Effector CD4-positive, alpha-beta T cell (primary cell): ENCODE data around the gene IL4I1.

Experiments
- DNase-seq: peaks from one replicate; pipeline ENCODE4 v3.0.0-alpha.2; 2020

The IL4I1 gene

DNA sequence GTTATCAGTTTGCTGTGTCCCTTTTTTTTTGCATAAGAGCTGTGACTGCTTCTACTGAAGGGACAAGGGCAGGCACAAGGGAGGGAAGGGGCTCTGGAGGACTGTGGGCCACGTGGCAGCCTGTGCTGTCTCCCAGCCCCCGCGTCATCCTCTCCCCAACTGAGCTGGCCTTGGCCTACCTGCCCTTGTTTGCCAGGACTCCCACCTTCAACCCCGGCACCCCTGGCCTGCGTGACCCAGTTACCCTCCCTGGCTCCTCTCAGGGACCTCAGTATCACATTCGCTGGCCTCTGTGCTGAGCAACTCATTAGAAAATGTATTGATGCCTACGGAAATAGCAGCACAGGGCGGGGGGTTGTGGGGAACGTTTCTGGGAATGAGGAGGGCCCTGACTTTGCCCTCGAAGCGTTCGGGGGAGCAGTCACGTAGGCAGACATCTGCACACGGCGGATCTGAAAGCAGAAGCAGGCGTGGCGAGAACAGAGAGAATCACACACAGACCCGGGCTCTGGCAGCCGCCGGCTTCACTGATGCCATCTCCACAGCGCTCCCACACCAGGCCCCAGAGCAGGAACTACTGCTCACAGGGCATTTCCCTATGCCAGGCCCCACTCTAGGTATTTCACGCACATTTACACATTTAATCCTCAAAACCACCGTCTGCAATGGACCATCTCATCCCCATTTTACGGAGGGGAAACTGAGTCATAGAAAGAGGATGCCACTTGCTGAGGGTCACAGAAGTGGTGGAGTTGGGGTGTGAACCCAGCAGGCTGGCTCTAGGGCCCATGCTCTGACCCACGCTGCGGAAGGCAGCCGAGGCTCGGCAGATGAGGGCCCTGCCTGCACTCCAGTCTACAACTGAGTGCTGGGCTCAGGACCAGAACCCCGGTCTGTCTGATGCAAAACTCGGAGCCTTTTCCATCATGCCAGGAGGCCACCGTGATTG, 26.6 kb upstream of the IL4I1 start:
- DNase-seq: no peak

GRCh38 chr19:49921871-49922795, 25.4 kb upstream of the IL4I1 start:
- no peak for DNase-seq

DNA sequence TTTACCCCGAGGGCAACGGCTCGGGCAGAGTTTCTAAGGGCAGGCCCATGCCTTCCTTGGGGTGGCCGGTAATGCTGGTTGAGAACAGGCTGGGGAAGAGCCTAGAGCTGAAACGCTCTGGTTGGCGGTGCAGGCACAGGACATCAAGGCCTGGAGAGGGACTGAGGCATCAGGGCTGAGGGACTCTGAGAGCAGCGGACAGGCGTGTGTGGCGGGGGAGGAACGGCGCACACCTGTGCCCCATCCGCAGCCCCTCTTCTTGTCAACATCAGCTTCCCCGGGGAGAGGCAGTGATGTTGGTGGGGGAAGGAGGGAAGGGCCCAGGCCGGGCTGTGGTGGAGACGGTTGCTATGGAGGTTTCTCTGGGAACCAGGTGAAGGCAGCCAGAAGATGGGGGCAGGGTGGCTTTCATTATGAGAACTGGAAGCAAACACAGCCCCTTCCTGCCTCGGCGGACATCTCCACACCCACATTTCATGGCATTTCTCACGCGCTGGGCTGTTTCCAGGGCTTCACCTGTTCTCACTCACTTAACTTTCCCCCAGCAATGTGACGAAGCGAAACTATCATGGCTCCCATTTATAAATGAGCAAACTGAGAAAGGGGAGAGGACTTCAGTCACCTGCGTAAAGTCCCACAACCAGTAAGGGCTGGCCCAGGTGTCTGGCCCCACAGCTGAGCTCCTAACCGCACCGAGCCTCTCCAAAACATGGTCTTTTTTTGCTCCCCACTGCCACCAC, 24.1 kb upstream of the IL4I1 start:
- no peak for DNase-seq

DNA sequence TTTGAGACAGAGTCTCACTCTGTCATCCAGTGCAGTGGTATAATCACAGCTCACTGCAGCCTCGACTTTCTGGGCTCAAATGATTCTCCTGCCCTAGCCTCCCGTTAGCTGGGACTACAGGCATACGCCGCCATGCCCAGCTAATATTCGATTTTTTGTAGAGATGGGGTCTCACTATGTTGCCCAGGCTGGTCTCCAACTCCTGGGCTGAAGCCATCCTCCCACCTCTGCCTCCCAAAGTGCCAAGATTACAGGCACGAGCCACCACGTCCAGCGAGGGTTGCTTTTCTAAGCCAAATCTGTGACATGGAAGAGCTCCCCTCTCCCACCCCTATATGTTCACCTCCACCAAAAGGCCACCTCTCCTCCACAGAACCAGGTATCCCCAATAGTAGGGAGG, 21.4 kb upstream of the IL4I1 start:
- no peak for DNase-seq

DNA sequence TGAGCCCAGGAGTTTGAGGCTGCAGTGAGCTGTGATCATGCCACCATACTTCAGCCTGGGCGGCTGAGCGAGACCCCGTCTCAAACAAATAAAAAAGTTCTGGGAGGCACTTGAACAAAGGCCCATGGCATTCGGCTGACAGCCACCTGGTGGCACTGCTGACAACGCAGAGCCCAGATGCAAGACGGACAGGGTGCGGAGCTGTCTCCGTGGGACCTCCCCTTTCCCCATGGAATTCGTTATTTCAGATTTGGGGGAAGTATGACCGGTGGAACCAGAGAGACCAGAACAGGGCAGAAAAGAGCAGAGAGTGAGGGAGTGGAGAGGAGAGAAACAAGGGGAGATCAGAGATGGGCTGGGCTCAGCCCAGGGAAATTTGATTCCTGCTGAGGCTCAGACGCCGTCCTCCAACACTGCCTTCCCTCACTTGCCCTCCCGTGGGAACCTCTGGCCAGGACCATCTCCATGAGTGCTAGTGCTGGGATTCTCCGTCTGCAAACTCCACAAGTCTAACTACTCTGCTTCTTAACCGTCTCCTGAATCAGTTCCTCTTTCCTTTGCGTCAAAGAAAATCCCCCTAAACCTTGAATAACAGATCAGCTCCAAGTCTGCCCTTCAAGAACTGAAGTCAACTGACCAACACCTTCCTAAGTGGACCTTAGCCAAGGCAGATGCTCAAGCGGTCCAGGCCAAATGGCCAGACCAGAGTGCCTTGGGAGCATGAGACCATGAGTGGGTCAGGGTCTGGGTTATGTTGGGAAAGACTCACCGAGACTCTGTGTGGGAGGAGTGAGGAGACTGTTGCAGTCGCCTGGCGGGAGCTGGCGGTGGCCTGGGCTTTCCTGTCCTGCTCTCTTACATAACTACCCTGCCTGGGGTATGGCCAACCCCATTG, 20.4 kb upstream of the IL4I1 start:
- no peak for DNase-seq

DNA sequence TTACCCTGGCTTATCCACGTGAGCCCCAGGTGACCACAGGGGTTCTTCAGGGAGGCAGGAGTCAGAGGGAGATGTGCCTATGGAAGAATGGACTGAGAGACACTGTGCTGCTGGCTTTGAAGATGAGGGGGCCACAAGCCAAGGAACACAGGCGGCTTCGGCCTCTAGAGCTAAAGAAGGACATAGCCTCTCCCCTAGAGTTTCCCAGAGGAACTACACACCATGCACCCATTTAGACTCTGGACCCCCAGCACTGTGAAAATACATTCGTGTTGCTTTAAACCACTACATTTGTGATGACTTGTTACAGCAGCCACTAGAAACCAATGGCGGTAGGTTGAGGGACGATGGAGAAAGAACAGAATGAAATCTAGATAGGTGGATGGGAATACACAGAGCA, 18.6 kb upstream of the IL4I1 start:
- no peak for DNase-seq

GRCh38 chr19:49913720-49914119, 17.0 kb upstream of the IL4I1 start:
- no peak for DNase-seq

DNA sequence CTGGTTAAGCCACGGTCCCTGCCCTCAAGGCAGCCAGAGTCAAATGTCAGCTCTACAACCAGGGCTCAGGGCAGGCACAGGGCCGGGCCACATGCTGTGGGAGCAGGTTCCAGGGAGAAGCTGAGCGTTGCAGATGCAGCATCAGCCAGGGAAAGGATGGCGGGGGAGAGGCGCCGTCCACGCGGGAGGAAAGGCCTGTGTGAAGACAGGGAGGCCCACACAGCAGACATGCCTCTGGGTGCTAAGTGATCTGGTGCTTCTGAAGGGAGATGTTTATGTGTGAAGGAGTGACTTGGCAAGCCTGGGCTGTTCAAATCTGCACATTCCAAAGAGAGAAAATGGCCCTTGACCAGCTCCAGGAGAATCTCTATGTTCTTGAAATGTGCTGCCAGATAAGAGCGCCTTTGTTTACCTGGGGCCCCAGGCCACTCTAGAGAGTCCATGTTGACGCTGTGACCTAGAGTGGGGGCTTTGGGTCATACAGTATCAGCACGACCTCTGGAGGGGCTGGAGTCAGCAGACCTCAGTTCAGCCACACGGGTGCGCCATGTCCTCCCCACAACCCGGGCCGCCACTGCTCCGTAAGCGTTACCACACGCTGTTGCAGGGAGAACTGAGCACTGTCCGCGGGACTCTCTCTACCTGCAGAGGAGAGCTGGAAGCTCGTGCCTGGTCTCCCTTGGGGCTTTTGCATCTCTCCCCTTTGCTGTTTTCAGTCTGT, 16.4 kb upstream of the IL4I1 start:
- no peak for DNase-seq

DNA sequence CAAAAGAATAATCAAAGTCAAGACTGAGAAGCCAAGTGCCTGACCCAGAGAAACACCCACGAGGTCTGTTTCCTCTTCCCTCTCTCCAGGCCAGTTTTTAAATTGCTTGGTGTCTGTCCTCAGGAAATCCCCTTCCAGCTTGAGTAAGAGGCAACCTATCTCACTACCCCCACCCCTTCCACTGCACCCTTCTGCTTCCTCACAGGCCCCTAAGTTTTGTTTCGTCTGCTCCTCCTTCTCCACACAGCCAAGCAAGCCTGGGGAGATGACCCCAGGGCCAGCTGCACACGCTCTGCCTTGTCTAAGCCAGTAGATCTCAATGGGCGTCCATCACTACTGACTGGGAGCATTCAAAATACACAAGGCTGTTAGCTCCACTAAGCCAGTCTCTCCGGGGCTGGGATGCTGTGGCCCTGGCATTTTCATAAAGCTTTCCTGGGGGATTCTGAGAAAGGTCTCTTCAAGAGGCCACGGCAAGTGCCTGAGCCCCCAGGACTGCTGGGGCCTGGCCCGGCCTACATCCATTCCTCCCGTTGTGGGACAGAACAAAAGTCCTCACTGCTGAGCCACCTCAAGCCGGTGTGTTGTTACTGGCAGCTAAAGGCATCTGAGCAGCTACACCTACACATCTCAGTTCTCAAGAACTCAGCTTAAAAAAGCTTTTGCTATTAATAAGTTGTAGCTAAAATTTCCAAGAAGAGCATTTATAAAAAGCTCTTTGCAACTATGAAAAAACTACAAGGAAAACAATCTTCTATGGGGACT, 14.9 kb upstream of the IL4I1 start:
- no peak for DNase-seq

DNA sequence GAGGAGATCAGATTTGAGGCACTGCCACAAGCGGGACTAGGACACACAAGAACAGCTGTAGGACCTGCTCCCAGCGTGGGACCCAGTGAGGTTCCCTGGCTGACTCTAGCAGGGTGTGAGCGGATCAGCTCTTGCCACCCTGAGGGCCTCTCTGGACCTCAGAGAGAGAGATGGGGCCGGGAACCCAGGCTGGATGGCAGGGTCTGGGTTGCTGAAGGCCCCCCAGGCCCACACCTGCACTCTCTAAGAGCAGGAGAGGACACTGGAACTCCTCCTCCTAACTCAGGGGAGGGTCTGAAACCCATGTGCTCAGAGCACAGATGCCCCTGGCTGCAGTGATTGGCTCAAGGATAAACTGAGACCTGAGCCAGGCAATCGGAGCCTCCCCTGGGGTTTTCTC, 13.5 kb upstream of the IL4I1 start:
- no peak for DNase-seq

DNA sequence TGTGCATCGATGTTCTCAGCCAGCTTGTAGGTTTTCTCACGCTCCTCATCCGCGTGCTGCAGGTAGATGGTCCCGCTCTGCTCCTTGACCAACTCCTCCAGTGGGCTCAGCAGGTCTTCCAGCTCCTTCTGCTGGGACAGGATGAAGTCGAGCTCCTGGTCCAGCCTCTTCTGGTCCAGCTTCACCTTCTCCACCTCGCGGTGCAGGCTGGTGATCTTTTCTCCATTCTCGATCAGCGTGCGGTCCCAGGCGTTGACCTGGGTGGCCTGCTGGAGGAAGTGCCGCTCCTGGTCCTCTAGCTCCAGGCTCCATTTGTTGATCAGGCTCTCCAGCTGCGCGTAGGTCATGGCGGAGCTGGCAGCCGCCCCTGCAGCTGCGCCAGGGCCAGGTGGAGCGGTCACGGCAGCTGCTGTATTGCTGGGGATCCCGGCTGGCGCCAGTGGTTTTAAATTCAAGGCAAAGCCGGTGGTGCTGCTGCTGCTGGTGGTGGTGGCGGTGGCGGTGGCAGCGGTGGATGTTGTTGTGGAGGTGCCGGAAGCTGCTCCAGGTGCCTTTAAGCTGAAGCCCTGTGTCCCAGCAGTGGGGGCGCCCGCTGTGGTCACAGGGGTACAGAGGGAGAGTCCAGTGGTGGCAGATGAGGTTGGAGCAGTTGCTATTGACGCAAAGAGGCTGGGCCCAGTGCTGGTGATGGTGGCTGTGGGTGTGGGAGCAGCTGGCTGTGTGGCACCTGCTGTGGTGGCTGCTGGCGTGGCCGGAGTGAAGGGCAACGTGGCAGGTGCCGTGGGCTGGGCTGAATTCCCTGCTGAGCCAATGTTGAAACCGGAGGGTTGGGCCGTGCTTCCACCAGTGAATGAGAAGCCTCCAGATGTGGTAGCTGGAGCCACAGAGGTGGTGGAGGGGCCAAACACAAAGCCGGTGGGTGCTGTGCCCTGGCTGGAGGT, 12.1 kb upstream of the IL4I1 start:
- no peak for DNase-seq

GRCh38 chr19:49907745-49908446, 11.2 kb upstream of the IL4I1 start:
- DNase-seq: no peak

DNA sequence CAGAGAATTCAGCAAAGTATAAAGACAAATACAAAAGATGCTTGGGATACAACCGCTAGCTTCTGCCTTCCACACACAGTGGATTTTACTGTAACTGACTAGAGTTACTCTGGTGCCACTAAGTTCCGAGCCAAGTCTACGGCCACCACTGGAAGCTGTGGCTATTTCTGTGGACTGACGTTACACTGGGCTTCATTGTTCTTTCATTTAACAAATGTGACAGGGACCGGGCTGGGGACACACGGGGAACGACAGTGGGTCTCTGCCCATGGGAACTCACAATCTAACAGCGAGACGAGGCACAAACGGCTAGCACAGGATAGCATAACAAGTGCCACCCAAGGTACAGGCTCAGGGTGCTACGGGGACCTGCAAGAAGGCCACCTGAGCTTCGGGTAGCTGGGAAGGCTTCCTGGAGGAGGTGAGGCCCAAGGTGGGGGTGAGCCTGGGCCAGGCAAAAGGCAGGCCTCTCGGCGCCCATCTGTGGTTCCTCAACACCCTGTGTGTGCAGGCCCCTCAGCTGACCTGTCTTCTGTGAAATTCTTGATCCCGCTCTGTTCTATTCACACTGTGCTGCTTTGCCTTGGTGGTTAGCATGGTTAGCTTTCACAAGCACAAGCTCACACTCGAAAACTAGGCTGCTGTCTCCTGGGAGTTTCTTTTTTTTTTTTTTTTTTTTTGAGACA, 10.3 kb upstream of the IL4I1 start:
- DNase-seq: no peak

GRCh38 chr19:49904136-49904535, 7.4 kb upstream of the IL4I1 start:
- no peak for DNase-seq

GRCh38 chr19:49895566-49896297, 955 bp downstream of the IL4I1 start:
- no peak for DNase-seq

DNA sequence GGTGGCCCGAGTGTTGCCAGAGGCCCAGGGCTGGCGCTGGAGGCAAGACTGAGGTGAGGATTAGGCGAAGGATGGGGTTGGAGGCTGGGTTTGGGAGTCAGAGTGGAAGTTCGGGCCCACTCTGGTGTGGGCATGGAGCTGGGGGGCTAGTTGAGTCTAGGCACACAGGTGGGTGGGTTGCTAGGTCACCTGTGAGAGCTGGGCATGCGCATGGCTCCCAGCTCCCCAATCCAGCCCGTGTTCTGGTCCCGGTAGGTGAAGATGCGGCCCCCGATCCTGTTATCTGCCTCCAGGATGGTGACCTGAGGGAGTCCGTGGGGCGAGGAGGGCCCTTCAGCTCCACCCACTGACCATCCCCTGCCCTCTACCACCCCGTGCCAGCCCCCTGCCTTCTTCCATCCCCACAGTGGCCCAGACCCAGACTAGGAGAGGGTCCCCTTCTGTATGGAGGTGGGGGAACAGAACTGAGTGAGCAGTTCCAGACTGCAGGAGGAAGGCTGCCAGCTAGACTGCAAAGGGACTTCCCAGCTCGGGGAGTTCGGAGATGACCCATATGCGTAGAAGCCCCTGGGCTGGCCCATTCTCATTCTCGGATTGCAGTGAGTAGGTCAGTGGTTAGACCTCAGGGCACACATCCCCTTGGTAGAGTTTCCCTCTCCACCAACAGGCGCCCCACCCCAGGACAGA, 1.7 kb downstream of the IL4I1 start:
- no peak for DNase-seq
